K562 (cell line): Measurements from ENCODE around the gene MTHFR. TPM values are rescaled to one million over a fixed set of nuclear protein-coding genes. Genes with fewer than 3 reads are reported as not detected.

ENCODE experiments used
- ARID3B ChIP-seq: fragments of 250-450 bp; sonication (Bioruptor Pico); IDR thresholded peaks from 2 replicates; pipeline ENCODE4 v1.4.0; 2020; ENCODE audit warnings: borderline replicate concordance
- CTCF ChIP-seq, 3 experiments: IDR thresholded peaks in 2 of 3; conservative IDR thresholded peaks in 1 of 3; 2 replicates each; pipeline ENCODE4 v1.5.1; 2011 to 2012; ENCODE audit warnings: low read length in 3 of 3, mild to moderate bottlenecking in 3 of 3, control low read depth in 2 of 3, improper control_type of control experiment in 1 of 3, inconsistent platforms in 1 of 3, low read depth in 1 of 3, mixed read lengths in 1 of 3, moderate library complexity in 1 of 3; ENCODE audit not compliant: insufficient read depth in 2 of 3
- DACH1 ChIP-seq: fragments of 450-650 bp; IDR thresholded peaks from 2 replicates; pipeline ENCODE4 v1.6.1; 2018; ENCODE audit not compliant: partially characterized antibody
- E2F6 ChIP-seq, 2 experiments: IDR thresholded peaks; 2 replicates each; pipeline ENCODE4 v1.6.1; 2011; ENCODE audit warnings: borderline replicate concordance in 1 of 2, control low read depth in 1 of 2, low read depth in 1 of 2, low read length in 1 of 2, mild to moderate bottlenecking in 1 of 2, mixed read lengths in 1 of 2, moderate library complexity in 1 of 2; ENCODE audit not compliant: insufficient read depth in 1 of 2, insufficient read length in 1 of 2, poor library complexity in 1 of 2, severe bottlenecking in 1 of 2; ENCODE audit errors: extremely low read depth in 1 of 2
- HES1 ChIP-seq: fragments of 450-650 bp; IDR thresholded peaks from 2 replicates; pipeline ENCODE4 v1.6.1; 2016; ENCODE audit warnings: low read depth, mild to moderate bottlenecking, moderate library complexity
- IRF1 ChIP-seq: sonication (generic); formaldehyde crosslinking; IDR thresholded peaks from 2 replicates; pipeline ENCODE4 v1.8.0; 2022; ENCODE audit warnings: missing genetic modification reagents, mild to moderate bottlenecking, borderline replicate concordance
- KDM4B ChIP-seq, 2 experiments: fragments of 450-650 bp in 1 of 2; sonication (generic) in 1 of 2; IDR thresholded peaks; 2 replicates each; pipeline ENCODE4 v1.6.1; 2016 to 2017; ENCODE audit warnings: borderline replicate concordance in 2 of 2, antibody characterized with exemption in 1 of 2, low read depth in 1 of 2, mild to moderate bottlenecking in 1 of 2
- MTA1 ChIP-seq: fragments of 450-650 bp; IDR thresholded peaks from 2 replicates; pipeline ENCODE4 v1.6.1; 2017; ENCODE audit warnings: borderline replicate concordance
- PHF8 ChIP-seq: fragments of 200-600 bp; sonication (generic); IDR thresholded peaks from 2 replicates; pipeline ENCODE4 v1.6.1; 2012; ENCODE audit warnings: mixed run types, mild to moderate bottlenecking, inconsistent platforms, low read length, moderate library complexity, borderline replicate concordance
- PML ChIP-seq: IDR thresholded peaks from 2 replicates; pipeline ENCODE4 v1.6.1; 2012; ENCODE audit warnings: low read length, inconsistent platforms
- TCFL5 ChIP-seq: fragments of 250-450 bp; sonication (Bioruptor Pico); conservative IDR thresholded peaks from 2 replicates; pipeline ENCODE4 v1.6.1; 2021; ENCODE audit warnings: mild to moderate bottlenecking, moderate library complexity, matching md5 sums
- ZHX1 ChIP-seq: fragments of 150-350 bp; conservative IDR thresholded peaks from 2 replicates; pipeline ENCODE4 v1.6.1; 2014; ENCODE audit warnings: low read length
- ZNF445 ChIP-seq: fragments of 250-450 bp; sonication (Bioruptor Pico); IDR thresholded peaks from 2 replicates; pipeline ENCODE4 v1.4.0; 2020; ENCODE audit warnings: low read depth, mild to moderate bottlenecking, moderate library complexity
- ZNF511 ChIP-seq: sonication (generic); formaldehyde crosslinking; IDR thresholded peaks from 2 replicates; pipeline ENCODE4 v1.8.0; 2022; ENCODE audit warnings: mild to moderate bottlenecking, missing genetic modification reagents
- ZNF57 ChIP-seq: fragments of 450-650 bp; formaldehyde crosslinking; IDR thresholded peaks from 2 replicates; pipeline ENCODE4 v1.4.0; 2020; ENCODE audit warnings: mild to moderate bottlenecking, moderate library complexity
- ZNF75A ChIP-seq: fragments of 450-650 bp; formaldehyde crosslinking; IDR thresholded peaks from 2 replicates; pipeline ENCODE4 v1.4.0; 2020; ENCODE audit warnings: mild to moderate bottlenecking
- polyA plus RNA-seq, 8 experiments: library from polyadenylated mRNA; depleted of rRNA in 4 of 8; stranded (reverse) in 5 of 8; unstranded in 3 of 8; fragments of >200 nt; fragmentation: Nextera tagmentation in 2 of 8; fragmentation: Illumina TruSeq in 1 of 8; extraction: Ambion mirVana in 2 of 8; extraction: Trizol in 1 of 8; gene quantifications; 2 replicates each; pipeline versions ENCODE4 v1.2.1 to v1.2.3, GENCODE V29; 2011 to 2014; ENCODE audit warnings: inconsistent platforms in 1 of 8, missing spikeins in 1 of 8
- total RNA-seq, 7 experiments: library from RNA; depleted of rRNA in 6 of 7; stranded (reverse); fragments of >200 nt in 6 of 7; fragmentation: Illumina TruSeq in 2 of 7; extraction: Trizol in 2 of 7; gene quantifications; 2 replicates each; pipeline versions ENCODE4 v1.2.1 to v1.2.3, GENCODE V29; 2011 to 2021; ENCODE audit warnings: low replicate concordance in 1 of 7

Gene MTHFR
- total and polyA plus RNA-seq, 9 of the 15 experiments (the other 6 are each of a cell fraction or from before 2014, with no cell fraction given) = 5.0 to 104 (median 62.6) TPM

- no peak for TF ChIP-seq ZHX1
- TF ChIP-seq IRF1 (CRISPR knock-in tag) = no peak
- 0 out of 2 replicates have a peak, but pooled peaks have one; percentile 36 for TF ChIP-seq ZNF511 (CRISPR knock-in tag)
- TF ChIP-seq ZNF445 (CRISPR knock-in tag) = peak; percentile 32; the same call in 1 of the 2 replicates
- no peak for TF ChIP-seq KDM4B (IDR thresholded peaks at IDR 0.05; ENCODE audit: borderline replicate concordance in 2 of 2, low read depth in 1 of 2)
- no peak for TF ChIP-seq ZNF57 (CRISPR knock-in tag)
- no peak for TF ChIP-seq ARID3B (CRISPR knock-in tag)
- no peak for TF ChIP-seq CTCF (IDR thresholded peaks at IDR 0.05 in 2 of 3, conservative IDR thresholded peaks at IDR 0.05 in 1 of 3; ENCODE audit: insufficient read depth in 2 of 3, low read depth in 1 of 3, low read length in 3 of 3)
- TF ChIP-seq PHF8 = peak; percentile 14; the same call in 1 of the 2 replicates
- TF ChIP-seq E2F6 (IDR thresholded peaks at IDR 0.05; ENCODE audit: borderline replicate concordance in 1 of 2, extremely low read depth in 1 of 2, insufficient read depth in 1 of 2, insufficient read length in 1 of 2, low read depth in 1 of 2, low read length in 1 of 2, poor library complexity in 1 of 2, severe bottlenecking in 1 of 2) = peak; percentile 11 to 51
- TF ChIP-seq HES1 = peak; percentile 57; the same call in 1 of the 2 replicates
- no peak for TF ChIP-seq DACH1
- TF ChIP-seq MTA1 = peak; percentile 36; the same call in 1 of the 2 replicates
- TF ChIP-seq ZNF75A (CRISPR knock-in tag) = no peak
- TF ChIP-seq PML = peak; percentile 76
- peak; percentile 69 for TF ChIP-seq TCFL5 (CRISPR knock-in tag)
Measured at GRCh38 chr1:11797525-11798216, 8.1 kb downstream of the MTHFR start (continued).
